HG03378 (cell line): ENCODE measurements around the gene AVEN.
"Not testable (repeated sequence)": the region's sequence is repeated elsewhere in the genome, so short reads cannot be mapped to it uniquely, and the experiment has no call there.

Experiments used
- ATAC-seq: cut with Tn5 transposase; IDR thresholded peaks from one replicate; pipeline ENCODE4 v1.9.1; 2021; ENCODE audit warnings: mild to moderate bottlenecking, moderate library complexity; ENCODE audit not compliant: unreplicated experiment

The AVEN gene

GRCh38 chr15:33858836-33859235, 180.2 kb downstream of the AVEN start:
- ATAC-seq, result no peak

GRCh38 chr15:33857726-33858125, 181.3 kb downstream of the AVEN start:
- ATAC-seq, result no peak

- ATAC-seq, result no peak
Observed at GRCh38 chr15:33852570-33852969, 186.4 kb downstream of the AVEN start.

DNA sequence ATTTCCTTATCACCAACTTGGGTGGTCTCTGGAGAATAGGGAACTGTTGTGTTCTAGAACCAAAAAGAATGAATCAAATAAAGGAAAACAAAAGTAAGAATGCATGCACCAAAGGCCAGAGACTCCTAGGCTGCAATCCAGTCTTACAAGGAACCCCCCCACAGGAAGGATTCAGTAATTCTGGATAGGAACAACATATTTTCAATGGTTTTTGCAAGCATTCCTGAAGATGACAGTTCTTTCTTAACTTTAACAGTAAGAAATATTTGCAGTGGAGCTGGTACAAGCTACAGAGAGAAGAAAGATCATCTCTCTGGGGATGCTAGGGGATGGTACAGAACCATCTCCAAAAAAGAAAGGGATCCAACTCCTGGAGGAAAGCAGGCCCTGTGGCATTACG, 186.9 kb downstream of the AVEN start:
- ATAC-seq, result no peak

DNA sequence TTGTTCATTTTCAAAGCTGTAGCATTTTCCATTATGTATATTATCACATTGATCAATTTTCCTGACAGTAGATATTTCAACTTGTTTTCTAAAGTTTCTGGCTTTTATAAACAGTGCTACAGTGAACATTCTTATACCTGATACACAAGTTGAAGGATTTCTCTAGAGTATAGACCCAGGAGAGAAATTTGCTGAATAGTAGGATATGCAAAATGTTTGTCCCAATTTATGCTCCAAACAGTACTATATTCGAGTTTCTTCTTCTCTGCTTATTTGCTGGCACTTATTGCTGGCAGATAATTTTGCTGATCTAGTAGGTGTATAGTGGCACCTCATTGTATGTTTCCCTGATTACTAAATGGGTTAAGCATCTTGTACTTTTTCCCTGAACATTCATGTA, 187.9 kb downstream of the AVEN start:
- ATAC-seq, result no peak

GRCh38 chr15:33848011-33848410, 191.0 kb downstream of the AVEN start:
- ATAC-seq, result no peak

GRCh38 chr15:33846862-33847261, 192.1 kb downstream of the AVEN start:
- no peak for ATAC-seq

- no peak for ATAC-seq
Observed at GRCh38 chr15:33846142-33846541, 192.9 kb downstream of the AVEN start.

- ATAC-seq, result no peak
Observed at GRCh38 chr15:33844597-33844996, 194.4 kb downstream of the AVEN start.

GRCh38 chr15:33844186-33844585, 194.8 kb downstream of the AVEN start:
- ATAC-seq, result no peak

GRCh38 chr15:33840615-33841014, 198.4 kb downstream of the AVEN start:
- ATAC-seq, result no peak

- no peak for ATAC-seq
Observed at GRCh38 chr15:33839540-33839939, 199.5 kb downstream of the AVEN start.

- ATAC-seq, result no peak
Observed at GRCh38 chr15:33837294-33837693, 201.7 kb downstream of the AVEN start.

DNA sequence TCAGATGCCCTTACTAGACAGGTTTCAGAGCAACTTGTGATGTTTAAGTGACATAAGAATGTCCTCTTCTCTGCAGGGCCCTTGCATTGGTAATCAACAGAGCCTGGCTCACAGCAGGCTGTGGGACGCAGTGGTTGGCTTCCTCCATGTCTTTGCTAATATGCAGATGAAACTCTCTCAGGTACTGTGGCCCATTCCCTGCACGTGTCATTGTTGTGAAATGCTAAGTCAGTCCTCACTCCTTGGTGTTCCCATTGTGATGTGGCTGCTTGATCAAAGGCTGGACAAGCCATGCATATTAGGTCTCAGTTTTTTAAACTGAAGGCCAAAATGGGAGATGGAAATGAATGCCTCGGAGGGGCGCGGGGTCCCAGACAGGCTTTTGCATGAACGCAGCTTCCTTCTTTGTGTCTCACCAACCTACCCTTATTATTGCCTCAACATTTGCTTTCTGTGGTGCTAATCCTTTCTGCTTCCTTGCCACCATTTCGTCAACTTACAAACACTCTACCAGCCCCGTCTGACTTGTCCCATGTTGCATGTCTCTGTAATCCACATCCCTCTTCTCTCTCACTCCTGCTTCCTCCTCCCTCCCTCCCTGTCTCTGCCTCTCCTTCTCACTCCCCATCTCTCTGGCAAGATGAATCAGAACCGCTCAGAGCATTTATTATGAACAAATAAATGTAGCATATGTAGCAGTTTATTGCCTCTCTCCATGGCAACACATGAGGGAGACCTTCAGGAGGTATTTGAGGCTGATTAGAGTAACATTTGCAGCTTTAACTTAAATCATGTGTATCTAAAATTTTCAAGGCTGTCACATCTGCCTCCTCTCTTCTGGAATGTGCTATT, 203.9 kb downstream of the AVEN start:
- ATAC-seq, result no peak

- no peak for ATAC-seq
Observed at GRCh38 chr15:33831646-33832045, 207.4 kb downstream of the AVEN start.

DNA sequence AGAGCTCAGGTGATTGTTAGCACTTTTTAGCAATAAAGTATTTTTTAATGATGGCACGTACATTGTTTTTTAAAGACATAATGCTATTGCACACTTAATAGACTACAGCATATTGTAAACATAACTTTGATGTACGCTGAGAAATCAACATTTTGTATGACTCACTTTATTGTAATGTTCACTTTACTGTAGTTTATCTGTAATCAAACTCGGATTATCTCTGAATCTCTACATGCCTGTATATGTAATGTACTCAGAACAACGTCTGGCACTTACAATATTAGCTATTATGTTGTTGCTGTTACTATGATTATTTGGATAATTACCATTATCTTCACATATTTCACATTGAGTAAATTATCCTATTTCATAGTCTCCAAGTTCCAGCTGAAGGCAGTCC, 208.7 kb downstream of the AVEN start:
- no peak for ATAC-seq

GRCh38 chr15:33826201-33826600, 212.8 kb downstream of the AVEN start:
- no peak for ATAC-seq

GRCh38 chr15:33825453-33825852, 213.6 kb downstream of the AVEN start:
- ATAC-seq, result no peak

- ATAC-seq, result no peak
Observed at GRCh38 chr15:33823119-33823518, 215.9 kb downstream of the AVEN start.

DNA sequence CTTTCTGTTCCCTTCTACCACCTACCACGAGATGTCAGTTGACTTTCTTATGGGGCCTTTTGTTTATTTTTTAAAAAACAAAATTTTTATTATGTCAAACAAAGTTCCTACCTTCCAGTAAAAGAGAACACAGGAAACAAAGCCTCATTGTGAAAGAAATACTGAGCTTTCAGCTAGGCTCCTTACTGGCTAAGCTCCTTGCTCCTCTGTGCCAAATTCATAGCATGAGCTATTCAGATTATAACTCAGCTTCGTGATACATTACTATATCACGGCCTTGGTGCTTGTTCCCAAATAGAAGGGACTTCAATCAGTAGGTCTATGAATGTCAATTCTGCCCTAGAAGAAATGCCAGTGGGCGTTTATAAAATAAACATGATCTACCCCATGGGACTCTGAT, 216.5 kb downstream of the AVEN start:
- ATAC-seq, result no peak

DNA sequence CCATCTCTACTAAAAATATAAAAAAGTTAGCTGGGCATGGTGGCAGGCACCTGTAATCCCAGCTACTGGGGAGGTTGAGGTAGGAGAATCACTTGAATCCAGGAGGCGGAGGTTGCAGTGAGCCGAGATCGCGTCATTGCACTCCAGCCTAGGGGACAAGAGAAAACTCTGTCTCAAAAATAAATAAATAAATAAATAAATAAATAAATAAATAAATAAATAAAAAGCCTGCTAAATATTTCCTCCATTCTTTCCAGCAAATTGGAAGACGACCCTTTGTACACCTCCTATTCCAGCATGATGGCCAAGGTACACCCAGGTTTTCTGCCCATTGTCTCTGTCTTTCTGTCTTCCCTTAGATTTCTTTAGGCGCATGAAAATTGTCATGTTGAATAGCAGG, 219.5 kb downstream of the AVEN start:
- ATAC-seq, result not testable (repeated sequence)
